ENCODE data around the gene OBSCN.

OBSCN gene

GRCh38 chr1:228312136-228312764, 104.4 kb downstream of the OBSCN start:
- no peak for DNase-seq

GRCh38 chr1:228313536-228314277, 105.9 kb downstream of the OBSCN start:
- DNase-seq = no peak

GRCh38 chr1:228314315-228314657, 106.4 kb downstream of the OBSCN start:
- no peak for DNase-seq

- no peak for DNase-seq
These were observed 107.0 kb downstream of the OBSCN start for GRCh38 chr1:228314658-228315483.

- DNase-seq = no peak
These were observed 107.7 kb downstream of the OBSCN start for GRCh38 chr1:228315484-228315944.

- DNase-seq = no peak
These were observed 108.2 kb downstream of the OBSCN start for GRCh38 chr1:228315945-228316588.

GRCh38 chr1:228316589-228317387, 108.9 kb downstream of the OBSCN start:
- DNase-seq = no peak

- DNase-seq = no peak
These were observed 109.6 kb downstream of the OBSCN start for GRCh38 chr1:228317411-228317828.

GRCh38 chr1:228317891-228318810, 110.3 kb downstream of the OBSCN start:
- DNase-seq = no peak

- DNase-seq = no peak
These were observed 111.0 kb downstream of the OBSCN start for GRCh38 chr1:228318823-228319241.

GRCh38 chr1:228319352-228320088, 111.7 kb downstream of the OBSCN start:
- DNase-seq = no peak

- DNase-seq = no peak
These were observed 112.5 kb downstream of the OBSCN start for GRCh38 chr1:228320394-228320793.

- no peak for DNase-seq
These were observed 113.6 kb downstream of the OBSCN start for GRCh38 chr1:228321435-228321834.

GRCh38 chr1:228321895-228322294, 114.1 kb downstream of the OBSCN start:
- no peak for DNase-seq

- DNase-seq = no peak
These were observed 115.6 kb downstream of the OBSCN start for GRCh38 chr1:228323401-228323800.

GRCh38 chr1:228325267-228325666, 117.4 kb downstream of the OBSCN start:
- no peak for DNase-seq

GRCh38 chr1:228329887-228330286, 122.0 kb downstream of the OBSCN start:
- DNase-seq = no peak

GRCh38 chr1:228332797-228333738, 125.2 kb downstream of the OBSCN start:
- no peak for DNase-seq

GRCh38 chr1:228333739-228334115, 125.9 kb downstream of the OBSCN start:
- no peak for DNase-seq
